Measurements from ENCODE around the gene PHLPP1. TPM values are rescaled to one million over a fixed set of nuclear protein-coding genes. Genes with fewer than 3 reads are reported as not detected.

Gene PHLPP1
- total RNA-seq, 4 donors from 2014 or later, result 17.7 to 29.5 (median 25.5) TPM

DNA sequence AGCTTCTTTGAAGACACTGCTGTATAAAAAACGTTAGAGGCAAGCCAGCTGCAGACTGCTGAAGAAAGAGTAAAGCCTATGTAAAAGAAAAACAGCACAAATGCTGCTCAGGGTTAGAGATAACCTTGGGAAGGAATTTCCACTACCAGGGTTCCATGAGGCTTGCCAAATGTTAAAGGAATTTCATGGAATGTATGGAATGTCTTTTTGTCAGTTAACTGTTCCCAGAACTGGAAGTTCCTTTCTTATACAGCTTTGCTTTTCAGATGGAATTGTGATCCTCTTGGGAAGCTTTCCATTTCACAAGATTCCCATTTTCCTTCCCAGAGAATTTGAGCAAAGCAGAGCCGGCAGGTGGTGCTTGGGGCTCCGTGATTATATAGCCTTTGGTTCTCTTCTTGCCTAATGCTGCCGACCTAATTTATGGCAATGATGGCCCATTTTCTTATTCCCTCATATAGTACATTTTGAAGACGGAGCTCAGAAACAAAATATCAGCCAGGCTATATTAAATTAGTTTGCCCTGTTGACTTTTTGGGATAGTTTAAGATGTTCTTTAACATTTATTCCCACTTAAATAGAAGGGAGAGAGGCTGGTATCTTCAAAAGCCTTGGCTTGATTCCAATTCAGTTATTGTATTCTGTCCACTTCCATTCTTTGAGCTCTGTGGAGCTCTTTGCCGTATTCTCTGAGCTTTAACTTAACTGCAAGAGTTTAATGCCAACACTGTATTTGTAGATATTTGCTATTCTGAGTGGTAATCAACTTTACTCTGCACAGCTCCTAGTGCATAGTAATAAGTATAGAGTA lies 162.3 kb downstream of the PHLPP1 start:
- DNase-seq, result no peak
- H3K27me3 ChIP-seq, result no peaks in the 10 kb centered on the region
- H3K9me3 ChIP-seq, result no peaks in the 10 kb centered on the region
- peaks cover 0 to 14% (median 4%) of the 10 kb centered on the region in 4 donors for H3K4me1 ChIP-seq
- no peak overlapping the region for H3K4me3 ChIP-seq
- intact Hi-C loops (cut with DNase I; ENCODE audit: low total_unique reads) (no loop called here), in situ Hi-C loops (cut with MboI; ENCODE audit: low pct_ligation_motif_present in 1 of 4, low pct_unique_long_range_greater_than_20kb in 1 of 4, low sequenced_read_pairs in 3 of 4) (no loop called here)
- TF ChIP-seq POLR2A (IDR thresholded peaks at IDR 0.05), result no peak
- WGBS, 2 donors (ENCODE audit: low coverage in 1 of 2), result 44 to 63% methylated on average over 6 of the region's 6 CpGs
- no peak overlapping the region for H3K27ac ChIP-seq
- no peaks in the 10 kb centered on the region for H3K36me3 ChIP-seq

DNA sequence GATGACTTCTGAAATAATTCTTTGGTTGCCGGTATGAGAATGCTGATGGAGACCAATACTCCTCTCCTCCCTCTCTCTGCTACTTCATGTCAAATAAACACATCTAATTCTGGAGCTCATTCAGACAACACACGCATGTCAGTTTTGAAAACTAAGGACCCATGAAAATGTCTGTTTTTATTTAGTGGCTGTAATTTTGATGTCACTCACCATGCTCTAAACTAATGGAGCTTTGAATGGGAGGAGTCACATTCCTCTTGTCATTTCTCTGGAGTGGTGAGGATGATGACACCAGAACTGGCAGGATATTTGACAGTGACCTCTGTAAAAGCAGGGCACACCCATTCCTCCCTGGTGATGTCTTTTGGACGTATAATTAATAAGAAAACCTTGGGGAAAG lies 163.0 kb downstream of the PHLPP1 start:
- no peak overlapping the region for H3K27ac ChIP-seq
- intact Hi-C loops (cut with DNase I; ENCODE audit: low total_unique reads) (no loop called here), in situ Hi-C loops (cut with MboI; ENCODE audit: low pct_ligation_motif_present in 1 of 4, low pct_unique_long_range_greater_than_20kb in 1 of 4, low sequenced_read_pairs in 3 of 4) (no loop called here)
- no peaks in the 10 kb centered on the region for H3K27me3 ChIP-seq
- H3K9me3 ChIP-seq, result no peaks in the 10 kb centered on the region
- DNase-seq, result no peak
- WGBS, 2 donors (ENCODE audit: low coverage in 1 of 2), result 84 to 86% methylated on average over 3 of the region's 3 CpGs
- H3K4me1 ChIP-seq, result peaks cover 0 to 14% (median 4%) of the 10 kb centered on the region in 4 donors
- H3K36me3 ChIP-seq, result no peaks in the 10 kb centered on the region
- TF ChIP-seq POLR2A (IDR thresholded peaks at IDR 0.05), result no peak
- no peak for TF ChIP-seq EP300 (IDR thresholded peaks at IDR 0.05; ENCODE audit: low read depth)
- no peak for TF ChIP-seq POLR2AphosphoS5 (IDR thresholded peaks at IDR 0.05)
- TF ChIP-seq, protein P1, sequence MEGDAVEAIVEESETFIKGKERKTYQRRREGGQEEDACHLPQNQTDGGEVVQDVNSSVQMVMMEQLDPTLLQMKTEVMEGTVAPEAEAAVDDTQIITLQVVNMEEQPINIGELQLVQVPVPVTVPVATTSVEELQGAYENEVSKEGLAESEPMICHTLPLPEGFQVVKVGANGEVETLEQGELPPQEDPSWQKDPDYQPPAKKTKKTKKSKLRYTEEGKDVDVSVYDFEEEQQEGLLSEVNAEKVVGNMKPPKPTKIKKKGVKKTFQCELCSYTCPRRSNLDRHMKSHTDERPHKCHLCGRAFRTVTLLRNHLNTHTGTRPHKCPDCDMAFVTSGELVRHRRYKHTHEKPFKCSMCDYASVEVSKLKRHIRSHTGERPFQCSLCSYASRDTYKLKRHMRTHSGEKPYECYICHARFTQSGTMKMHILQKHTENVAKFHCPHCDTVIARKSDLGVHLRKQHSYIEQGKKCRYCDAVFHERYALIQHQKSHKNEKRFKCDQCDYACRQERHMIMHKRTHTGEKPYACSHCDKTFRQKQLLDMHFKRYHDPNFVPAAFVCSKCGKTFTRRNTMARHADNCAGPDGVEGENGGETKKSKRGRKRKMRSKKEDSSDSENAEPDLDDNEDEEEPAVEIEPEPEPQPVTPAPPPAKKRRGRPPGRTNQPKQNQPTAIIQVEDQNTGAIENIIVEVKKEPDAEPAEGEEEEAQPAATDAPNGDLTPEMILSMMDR (IDR thresholded peaks at IDR 0.05), result no peak
- H3K4me3 ChIP-seq, result no peak overlapping the region

DNA sequence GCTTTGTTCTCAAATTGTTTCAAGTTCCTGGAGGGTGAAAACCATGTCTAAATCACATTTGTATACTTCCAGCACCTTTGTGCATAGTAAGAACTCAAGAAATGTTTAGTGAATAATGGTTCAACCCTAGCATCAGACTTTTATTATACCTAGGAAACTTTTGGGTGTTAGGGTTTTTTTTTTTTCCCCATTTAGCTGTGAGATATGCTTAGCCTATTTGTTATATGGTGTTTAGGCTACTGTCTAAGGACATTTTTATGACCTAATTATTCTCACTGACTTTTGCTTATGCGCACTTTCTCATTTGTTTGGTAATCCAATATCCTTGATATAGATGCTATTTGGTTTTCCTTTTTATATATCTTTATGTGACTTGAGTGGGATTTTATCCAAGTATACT lies 164.7 kb downstream of the PHLPP1 start:
- 88 to 100% methylated on average over 1 of the region's 1 CpG for WGBS, 2 donors (ENCODE audit: low coverage in 1 of 2)
- Histone ChIP-seq H3K36me3 (no peaks in the 10 kb centered on the region), H3K4me1 (peaks cover 0 to 17% (median 4%) of the 10 kb centered on the region in 4 donors), H3K27me3 (no peaks in the 10 kb centered on the region), H3K27ac (no peak overlapping the region), H3K9me3 (no peaks in the 10 kb centered on the region), H3K4me3 (no peak overlapping the region)
- no peak for DNase-seq
- in situ Hi-C loops (cut with MboI; ENCODE audit: low pct_ligation_motif_present in 1 of 4, low pct_unique_long_range_greater_than_20kb in 1 of 4, low sequenced_read_pairs in 3 of 4), result no loop called here
- TF ChIP-seq EP300 (IDR thresholded peaks at IDR 0.05; ENCODE audit: low read depth), result no peak
- TF ChIP-seq POLR2AphosphoS5 (IDR thresholded peaks at IDR 0.05), result no peak
- no peak for TF ChIP-seq POLR2A (IDR thresholded peaks at IDR 0.05)
- TF ChIP-seq, protein P1 (IDR thresholded peaks at IDR 0.05), result no peak
- intact Hi-C loops (cut with DNase I; ENCODE audit: low total_unique reads), result no loop called here

DNA sequence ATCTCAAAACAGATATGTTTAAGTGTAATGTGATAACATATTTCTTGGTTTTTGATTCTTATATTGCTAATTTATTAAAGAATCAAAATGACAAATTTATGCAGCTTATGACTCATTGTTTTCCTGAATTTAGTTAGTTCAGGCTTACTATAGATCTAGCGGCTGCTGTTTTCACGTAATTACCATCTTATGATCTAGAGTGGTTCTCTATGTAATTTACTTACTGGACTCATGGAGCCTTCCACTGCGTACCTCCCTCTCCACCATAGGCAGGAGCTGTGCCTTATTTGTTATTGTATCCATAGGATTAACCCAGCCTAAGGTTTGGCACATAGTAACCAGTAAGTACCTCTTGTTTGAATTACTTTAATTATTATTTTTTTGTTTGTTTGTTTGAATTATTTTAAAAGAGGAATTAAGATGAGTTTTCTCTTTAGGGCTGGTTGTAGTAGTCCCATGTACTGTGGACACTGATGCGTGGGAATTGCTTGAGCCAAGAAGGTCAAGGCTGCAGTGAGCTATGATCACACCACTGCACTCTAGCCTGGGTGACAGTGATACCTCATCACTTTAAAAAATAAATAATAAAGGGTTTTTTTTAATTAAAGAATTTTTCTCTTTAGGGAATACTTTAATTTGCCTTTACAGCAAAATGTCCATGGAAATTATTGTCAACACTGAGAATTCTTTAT lies 165.5 kb downstream of the PHLPP1 start:
- H3K27ac ChIP-seq, result no peak overlapping the region
- DNase-seq, result no peak
- TF ChIP-seq, protein P1 (IDR thresholded peaks at IDR 0.05), result no peak
- no peak for TF ChIP-seq EP300 (IDR thresholded peaks at IDR 0.05; ENCODE audit: low read depth)
- no peak for TF ChIP-seq POLR2AphosphoS5 (IDR thresholded peaks at IDR 0.05)
- no peaks in the 10 kb centered on the region for H3K9me3 ChIP-seq
- in situ Hi-C loops (cut with MboI; ENCODE audit: low pct_ligation_motif_present in 1 of 4, low pct_unique_long_range_greater_than_20kb in 1 of 4, low sequenced_read_pairs in 3 of 4), result no loop called here
- H3K27me3 ChIP-seq, result no peaks in the 10 kb centered on the region
- H3K36me3 ChIP-seq, result no peaks in the 10 kb centered on the region
- intact Hi-C loops (cut with DNase I; ENCODE audit: low total_unique reads), result no loop called here
- 78 to 86% methylated on average over 4 of the region's 4 CpGs for WGBS, 2 donors (ENCODE audit: low coverage in 1 of 2)
- no peak overlapping the region for H3K4me3 ChIP-seq
- H3K4me1 ChIP-seq, result peaks cover 0 to 18% (median 4%) of the 10 kb centered on the region in 4 donors
